Adipose tissue (tissue), 3 donors: Measurements from ENCODE around the gene NOX5. TPM values are rescaled to one million over a fixed set of nuclear protein-coding genes. Genes with fewer than 3 reads are reported as not detected.
"Not testable (repeated sequence)": the region's sequence is repeated elsewhere in the genome, so short reads cannot be mapped to it uniquely, and the experiment has no call there.

Experiments used
- H3K27ac ChIP-seq: one replicate; pipeline ENCODE4 v1.5.1; 2013; ENCODE audit warnings: low read depth, low read length
- WGBS, 3 donors: extraction: QIAGEN DNeasy Blood & Tissue Kit; methylation state at CpG; one replicate each; pipeline ENCODE4 v1.1.7; 2013; 5-methylcytosine and 5-hydroxymethylcytosine counted together
- polyA plus RNA-seq, 3 donors: library from polyadenylated mRNA; stranded (reverse); fragments of 200-250 nt; gene quantifications; one replicate each; pipeline ENCODE4 v1.2.3, GENCODE V29; 2013
- donor health status: healthy with polysubstance abuse.
- donor health status: Bipolar disorder and iron deficiency.
- donor health status: healthy.

Gene NOX5
- polyA plus RNA-seq, 3 donors: 0.02 to 0.13 (median 0.11) TPM

DNA sequence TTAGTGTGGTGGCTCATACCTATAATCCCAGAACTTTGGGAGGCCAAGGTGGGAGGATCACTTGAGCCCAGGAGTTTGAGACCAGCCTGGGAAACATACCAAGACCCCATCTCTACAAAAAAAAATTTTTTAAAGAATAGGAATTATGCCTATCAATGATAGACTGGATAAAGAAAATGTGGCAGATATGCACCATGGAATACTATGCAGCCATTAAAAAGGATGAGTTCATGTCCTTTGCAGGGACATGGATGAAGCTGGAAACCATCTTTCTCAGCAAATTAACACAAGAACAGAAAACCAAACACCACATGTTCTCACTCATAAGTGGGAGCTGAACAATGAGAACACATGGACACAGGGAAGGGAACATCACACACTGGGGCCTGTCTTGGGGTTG, 54.8 kb downstream of the NOX5 start:
- not testable (repeated sequence) for H3K27ac ChIP-seq

DNA sequence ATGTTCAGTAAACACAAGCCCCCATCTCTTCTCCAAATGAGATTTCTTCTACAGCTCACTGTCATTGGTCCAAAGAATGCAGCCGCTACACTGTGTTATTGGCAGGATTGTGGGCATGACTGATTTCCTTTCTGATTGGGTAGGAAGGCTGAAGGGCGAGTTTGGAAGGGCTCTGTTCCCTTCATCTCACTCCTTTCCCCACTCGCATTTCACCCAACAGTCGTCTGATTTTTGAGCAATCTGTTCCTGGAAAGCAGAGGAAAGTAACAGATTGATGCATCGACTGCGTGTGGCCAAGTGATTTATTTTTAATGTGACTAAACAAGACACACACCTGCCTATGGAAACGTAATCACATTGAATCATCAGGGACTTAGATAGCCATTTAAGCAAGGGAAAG, 55.5 kb downstream of the NOX5 start:
- 76 to 85% (median 78%) methylated on average over 7 of the region's 7 CpGs for WGBS, 3 donors
- no peak overlapping the region for H3K27ac ChIP-seq

DNA sequence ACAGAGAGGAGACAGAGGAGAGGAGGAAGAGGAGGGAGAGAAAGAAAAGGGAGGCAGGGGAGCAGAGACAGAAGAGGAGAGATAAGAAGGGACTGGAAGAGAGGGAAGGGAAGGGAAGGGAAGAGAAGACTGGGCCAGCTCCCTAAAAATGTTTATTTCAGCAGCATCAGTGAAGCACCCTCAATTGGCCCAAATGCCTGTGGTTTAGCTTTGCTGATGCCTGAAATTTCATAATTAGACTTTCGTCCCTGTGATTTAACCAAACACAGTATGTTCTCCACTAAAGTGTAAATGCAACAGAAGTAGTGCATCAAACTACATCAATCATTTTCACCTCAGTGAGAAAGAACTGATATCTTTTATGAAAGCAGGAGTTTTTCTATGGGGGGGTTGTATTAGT, 55.9 kb downstream of the NOX5 start:
- whole genome bisulfite sequencing, 3 donors: 80 to 95% (median 92%) methylated on average over 1 of the region's 1 CpG

DNA sequence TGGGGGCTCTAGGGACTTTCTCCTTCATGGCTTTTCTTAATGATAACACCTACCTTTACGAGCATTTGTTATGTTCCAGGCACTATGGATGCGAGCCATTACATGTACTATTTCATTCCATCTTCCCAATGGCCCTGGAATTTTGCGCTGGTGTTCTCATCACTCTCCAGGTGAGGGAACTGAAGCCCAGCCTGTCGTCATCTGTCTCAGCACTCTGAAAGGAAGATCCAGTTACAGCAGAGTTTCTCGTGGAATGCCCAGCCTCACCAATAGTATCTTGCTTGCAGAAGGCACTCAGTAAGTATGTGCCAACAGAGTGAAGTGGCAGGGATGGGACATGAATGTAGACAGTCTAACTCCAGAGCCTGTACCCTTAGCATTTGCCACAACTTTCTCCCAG, 56.8 kb downstream of the NOX5 start:
- 80 to 91% (median 91%) methylated on average over 5 of the region's 5 CpGs for WGBS, 3 donors
- H3K27ac ChIP-seq: no peak overlapping the region

More for the DNA sequence above, 55.9 kb downstream of the NOX5 start:
- no peak overlapping the region for H3K27ac ChIP-seq

GRCh38 chr15:69072906-69073305, 58.4 kb downstream of the NOX5 start:
- no peak overlapping the region for H3K27ac ChIP-seq
- WGBS, 3 donors: 93 to 100% (median 97%) methylated on average over 2 of the region's 2 CpGs

DNA sequence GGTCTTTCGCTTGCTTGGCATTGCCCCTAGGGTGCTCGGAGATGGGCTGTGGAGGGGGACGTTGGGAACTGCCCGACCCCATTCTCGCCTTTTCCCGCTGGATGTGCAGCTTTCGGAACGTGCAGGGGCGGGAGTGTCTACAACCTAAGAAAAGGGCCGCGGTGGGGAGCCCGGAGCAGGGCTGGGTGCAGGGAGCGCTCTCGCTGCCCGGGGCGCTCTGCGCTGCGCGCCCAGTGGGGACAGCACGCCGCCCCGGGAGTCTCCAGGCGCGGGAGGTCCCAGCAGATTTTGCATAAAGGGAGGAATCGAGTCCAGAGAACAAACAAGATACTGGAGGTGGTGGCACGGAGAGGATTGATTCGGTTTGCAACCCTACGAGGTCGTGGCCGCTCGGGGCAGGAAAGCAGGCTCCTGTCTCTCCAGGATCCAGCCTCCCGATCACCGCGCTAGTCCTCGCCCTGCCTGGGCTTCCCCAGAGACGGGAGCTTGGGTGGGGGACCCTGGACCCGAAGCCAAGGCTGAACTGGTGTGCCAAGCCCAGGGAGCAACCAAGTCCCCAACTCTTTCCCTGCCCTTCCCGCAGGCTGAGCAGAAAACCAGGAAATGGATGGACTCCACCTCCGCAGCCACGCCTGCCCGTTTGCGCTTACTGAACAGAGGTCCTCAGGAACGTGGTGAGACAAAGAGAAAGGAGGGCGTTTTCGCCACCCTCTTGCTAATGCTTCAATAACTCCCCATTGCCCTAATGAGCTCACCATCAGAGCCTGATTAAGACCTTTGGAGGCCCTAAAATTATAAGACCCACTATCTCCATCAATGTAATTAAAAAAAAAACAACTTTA, 59.7 kb downstream of the NOX5 start:
- WGBS, 3 donors: 2 to 3% (median 2%) methylated on average over 45 of the region's 45 CpGs
- H3K27ac ChIP-seq: no peak overlapping the region

GRCh38 chr15:69074843-69075224, 60.3 kb downstream of the NOX5 start:
- H3K27ac ChIP-seq: no peak overlapping the region
- 25 to 55% (median 51%) methylated on average over 6 of the region's 6 CpGs for whole genome bisulfite sequencing, 3 donors

DNA sequence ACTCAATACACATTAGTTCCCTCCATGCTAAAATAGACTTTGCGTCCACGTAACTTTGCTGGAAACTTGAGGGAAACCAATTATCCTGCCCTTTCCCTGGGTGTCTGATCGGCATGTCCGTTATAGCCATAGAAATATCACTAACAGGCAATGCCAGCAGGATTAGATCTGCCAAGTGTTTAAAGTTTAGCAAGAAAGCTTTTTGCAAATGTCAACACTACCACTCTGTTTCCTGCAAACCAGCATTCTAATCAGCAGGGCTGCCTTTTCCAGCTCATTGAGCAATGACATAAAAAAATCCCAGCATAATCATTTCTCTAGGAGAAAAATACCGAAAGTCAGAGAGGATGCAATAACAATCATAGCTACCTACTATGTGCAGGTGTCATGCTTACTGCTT, 60.9 kb downstream of the NOX5 start:
- no peak overlapping the region for H3K27ac ChIP-seq
- WGBS, 3 donors: 67 to 89% (median 73%) methylated on average over 5 of the region's 5 CpGs

DNA sequence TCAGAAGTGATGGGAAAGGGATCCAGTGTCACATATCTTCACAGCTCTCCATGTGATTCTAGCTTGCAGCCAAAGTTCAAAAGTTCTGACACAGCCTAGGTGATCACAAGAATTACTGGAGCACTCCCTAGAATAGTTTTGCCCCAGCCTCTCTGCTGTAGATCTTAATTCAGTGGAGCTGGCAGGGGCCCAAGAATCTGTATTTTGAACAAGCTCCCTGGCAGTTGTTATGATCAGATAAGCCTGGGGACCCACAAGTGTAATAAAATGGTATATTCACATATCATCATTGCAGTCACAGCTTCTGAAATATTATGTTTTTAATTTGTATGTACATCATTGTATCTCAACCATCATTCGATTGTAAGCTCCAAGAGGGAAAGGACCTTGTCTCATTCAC, 62.3 kb downstream of the NOX5 start:
- no peak overlapping the region for H3K27ac ChIP-seq
- 94 to 95% (median 94%) methylated on average over 1 of the region's 1 CpG for WGBS, 3 donors

GRCh38 chr15:69078638-69079037, 64.1 kb downstream of the NOX5 start:
- H3K27ac ChIP-seq: no peak overlapping the region
- 87 to 95% (median 95%) methylated on average over 8 of the region's 8 CpGs for WGBS, 3 donors

- no peak overlapping the region for H3K27ac ChIP-seq
- 48 to 56% (median 52%) methylated on average over 8 of the region's 8 CpGs for WGBS, 3 donors
Measured at GRCh38 chr15:69080295-69081248, 66.1 kb downstream of the NOX5 start.

- no peak overlapping the region for H3K27ac ChIP-seq
- 39 to 61% (median 41%) methylated on average over 10 of the region's 10 CpGs for WGBS, 3 donors
Measured at GRCh38 chr15:69081310-69082004, 67.0 kb downstream of the NOX5 start.

DNA sequence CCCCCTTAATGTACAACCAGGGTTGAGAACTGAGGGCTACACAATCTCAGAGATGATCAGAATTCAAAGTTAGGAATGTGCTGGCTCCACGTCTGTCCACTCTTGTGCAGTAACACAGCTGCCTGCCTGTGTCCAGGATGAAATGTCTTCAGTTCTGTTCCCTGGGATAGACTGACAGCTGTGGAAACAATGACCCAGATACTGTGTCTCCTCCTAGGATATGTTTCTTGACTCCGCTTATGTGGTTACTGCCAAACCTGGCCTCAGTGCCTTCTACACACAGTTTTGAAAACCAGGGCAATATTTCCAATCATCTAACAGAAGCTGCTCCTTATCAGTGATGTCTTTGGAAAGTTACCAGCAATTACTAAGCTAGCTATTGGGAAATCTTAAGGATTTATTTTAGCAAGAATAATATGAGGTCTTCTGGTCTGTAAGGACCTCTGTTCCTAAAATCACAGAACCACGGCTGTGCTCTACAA, 67.6 kb downstream of the NOX5 start:
- no peak overlapping the region for H3K27ac ChIP-seq
- 41 to 54% (median 47%) methylated on average over 3 of the region's 3 CpGs for WGBS, 3 donors

DNA sequence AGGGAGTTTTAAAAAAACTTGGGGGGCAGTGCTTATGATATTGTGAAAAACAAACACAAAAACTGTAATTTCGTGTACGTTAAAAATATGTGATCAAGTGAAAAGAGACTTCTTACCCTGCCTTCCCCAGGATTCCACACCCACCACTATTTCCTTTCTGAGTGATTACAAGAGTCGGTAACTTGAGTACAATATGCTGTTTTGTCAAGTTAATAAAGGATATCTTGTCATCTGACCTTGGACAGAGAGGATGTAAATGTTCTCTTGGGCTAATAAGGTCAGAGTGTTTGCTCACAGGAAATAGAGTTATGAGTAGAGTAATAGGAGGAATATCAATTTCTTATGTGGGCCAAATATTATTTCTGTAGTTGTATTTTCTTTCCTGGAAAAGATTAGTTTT, 68.1 kb downstream of the NOX5 start:
- WGBS, 3 donors: 19 to 30% (median 26%) methylated on average over 3 of the region's 3 CpGs
- H3K27ac ChIP-seq: no peak overlapping the region

- no peak overlapping the region for H3K27ac ChIP-seq
- WGBS, 3 donors: 50 to 90% (median 64%) methylated on average over 2 of the region's 2 CpGs
Measured at GRCh38 chr15:69084404-69085030, 70.0 kb downstream of the NOX5 start.

- WGBS, 3 donors: 64 to 72% (median 68%) methylated on average over 5 of the region's 5 CpGs
Measured at GRCh38 chr15:69085325-69086081, 71.0 kb downstream of the NOX5 start.

DNA sequence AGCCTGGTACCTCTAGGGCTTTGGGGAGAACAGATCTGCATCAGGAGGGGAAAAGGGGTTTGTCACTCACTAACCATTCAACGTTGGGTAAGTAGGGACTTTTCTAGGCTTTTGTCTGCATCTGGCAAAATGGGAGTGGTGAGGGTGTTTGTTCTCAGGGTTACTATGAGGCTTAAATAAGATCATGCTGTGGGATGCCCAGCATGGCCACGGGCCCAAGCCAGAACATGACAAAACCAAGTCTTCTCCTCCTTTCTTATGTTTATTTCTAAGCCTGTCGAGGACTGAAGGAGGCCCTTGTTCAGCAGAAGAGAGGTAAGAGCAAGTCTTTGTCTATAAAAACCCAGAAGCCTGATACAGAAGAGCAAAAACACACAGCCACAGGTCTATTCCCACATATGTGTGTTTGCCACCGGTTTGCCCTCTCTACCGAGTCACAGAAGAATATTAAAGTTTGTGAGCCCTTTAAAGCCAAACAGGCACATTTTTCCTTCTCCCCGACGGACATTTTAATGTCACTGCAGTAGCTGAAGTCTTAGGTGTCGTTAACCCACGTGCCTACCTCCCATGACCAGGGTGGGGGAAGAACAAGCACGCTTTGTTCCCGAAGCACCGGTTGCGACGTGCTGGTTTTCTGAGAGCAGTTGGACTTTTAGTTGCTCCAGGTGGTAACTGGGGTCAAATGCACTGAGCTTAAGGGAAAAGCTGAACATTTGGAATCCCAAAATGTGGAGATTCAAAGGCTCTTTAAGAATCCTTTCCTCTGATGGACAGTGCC, 72.1 kb downstream of the NOX5 start:
- no peak overlapping the region for H3K27ac ChIP-seq
- 66 to 83% (median 83%) methylated on average over 13 to 14 of the region's 14 CpGs for WGBS, 3 donors

More at GRCh38 chr15:69085325-69086081, 71.0 kb downstream of the NOX5 start:
- no peak overlapping the region for H3K27ac ChIP-seq
